SK-N-SH treated with all-trans-retinoic acid at 6 μM for 48 hours (cell line): Measurements from ENCODE around the gene ZC3H15.

ENCODE experiments used
- ARNTL ChIP-seq: fragments of 450-650 bp; formaldehyde crosslinking; IDR thresholded peaks from 2 replicates; pipeline ENCODE4 v1.5.0; 2020; ENCODE audit warnings: low read depth, mild to moderate bottlenecking, moderate library complexity, borderline replicate concordance
- ESRRG ChIP-seq: fragments of 250-450 bp; sonication (Bioruptor Pico); IDR thresholded peaks from 2 replicates; pipeline ENCODE4 v1.6.1; 2021; ENCODE audit warnings: mild to moderate bottlenecking
- POU6F1 ChIP-seq: fragments of 250-450 bp; sonication (Bioruptor Pico); IDR thresholded peaks from 2 replicates; pipeline ENCODE4 v1.8.0; 2021; ENCODE audit warnings: low read depth, mild to moderate bottlenecking, moderate library complexity, borderline replicate concordance
- RARB ChIP-seq: fragments of 250-450 bp; sonication (Bioruptor Pico); IDR thresholded peaks from 2 replicates; pipeline ENCODE4 v1.8.0; 2021; ENCODE audit warnings: mild to moderate bottlenecking, moderate library complexity
- SNAI2 ChIP-seq: fragments of 250-450 bp; sonication (Bioruptor Pico); IDR thresholded peaks from 2 replicates; pipeline ENCODE4 v1.5.0; 2020; ENCODE audit warnings: mild to moderate bottlenecking, moderate library complexity
- ZFP3 ChIP-seq: fragments of 250-450 bp; sonication (Bioruptor Pico); IDR thresholded peaks from 2 replicates; pipeline ENCODE4 v1.5.0; 2020; ENCODE audit warnings: mild to moderate bottlenecking, moderate library complexity
- ZFP30 ChIP-seq: fragments of 450-650 bp; formaldehyde crosslinking; IDR thresholded peaks from 2 replicates; pipeline ENCODE4 v1.5.0; 2022; ENCODE audit warnings: mild to moderate bottlenecking, moderate library complexity
- ZNF8 ChIP-seq: fragments of 450-650 bp; formaldehyde crosslinking; IDR thresholded peaks from 2 replicates; pipeline ENCODE4 v1.5.0; 2020; ENCODE audit warnings: mild to moderate bottlenecking, moderate library complexity
- TF ChIP-seq, protein P1 (sequence below): fragments of 250-450 bp; sonication (Bioruptor Pico); IDR thresholded peaks from 2 replicates; pipeline ENCODE4 v1.8.0; 2020; ENCODE audit warnings: mild to moderate bottlenecking, moderate library complexity, borderline replicate concordance
- TF ChIP-seq, protein P2 (sequence below): fragments of 250-450 bp; sonication (Bioruptor Pico); IDR thresholded peaks from 2 replicates; pipeline ENCODE4 v1.5.1; 2021; ENCODE audit warnings: mild to moderate bottlenecking, moderate library complexity

GRCh38 chr2:186477790-186478189 lies 8.3 kb upstream of the ZC3H15 start:
- TF ChIP-seq, protein P1, sequence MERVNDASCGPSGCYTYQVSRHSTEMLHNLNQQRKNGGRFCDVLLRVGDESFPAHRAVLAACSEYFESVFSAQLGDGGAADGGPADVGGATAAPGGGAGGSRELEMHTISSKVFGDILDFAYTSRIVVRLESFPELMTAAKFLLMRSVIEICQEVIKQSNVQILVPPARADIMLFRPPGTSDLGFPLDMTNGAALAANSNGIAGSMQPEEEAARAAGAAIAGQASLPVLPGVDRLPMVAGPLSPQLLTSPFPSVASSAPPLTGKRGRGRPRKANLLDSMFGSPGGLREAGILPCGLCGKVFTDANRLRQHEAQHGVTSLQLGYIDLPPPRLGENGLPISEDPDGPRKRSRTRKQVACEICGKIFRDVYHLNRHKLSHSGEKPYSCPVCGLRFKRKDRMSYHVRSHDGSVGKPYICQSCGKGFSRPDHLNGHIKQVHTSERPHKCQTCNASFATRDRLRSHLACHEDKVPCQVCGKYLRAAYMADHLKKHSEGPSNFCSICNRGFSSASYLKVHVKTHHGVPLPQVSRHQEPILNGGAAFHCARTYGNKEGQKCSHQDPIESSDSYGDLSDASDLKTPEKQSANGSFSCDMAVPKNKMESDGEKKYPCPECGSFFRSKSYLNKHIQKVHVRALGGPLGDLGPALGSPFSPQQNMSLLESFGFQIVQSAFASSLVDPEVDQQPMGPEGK: no peak
- TF ChIP-seq ARNTL: no peak
- TF ChIP-seq, protein P2, sequence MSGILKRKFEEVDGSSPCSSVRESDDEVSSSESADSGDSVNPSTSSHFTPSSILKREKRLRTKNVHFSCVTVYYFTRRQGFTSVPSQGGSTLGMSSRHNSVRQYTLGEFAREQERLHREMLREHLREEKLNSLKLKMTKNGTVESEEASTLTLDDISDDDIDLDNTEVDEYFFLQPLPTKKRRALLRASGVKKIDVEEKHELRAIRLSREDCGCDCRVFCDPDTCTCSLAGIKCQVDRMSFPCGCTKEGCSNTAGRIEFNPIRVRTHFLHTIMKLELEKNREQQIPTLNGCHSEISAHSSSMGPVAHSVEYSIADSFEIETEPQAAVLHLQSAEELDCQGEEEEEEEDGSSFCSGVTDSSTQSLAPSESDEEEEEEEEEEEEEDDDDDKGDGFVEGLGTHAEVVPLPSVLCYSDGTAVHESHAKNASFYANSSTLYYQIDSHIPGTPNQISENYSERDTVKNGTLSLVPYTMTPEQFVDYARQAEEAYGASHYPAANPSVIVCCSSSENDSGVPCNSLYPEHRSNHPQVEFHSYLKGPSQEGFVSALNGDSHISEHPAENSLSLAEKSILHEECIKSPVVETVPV (CRISPR knock-in tag): no peak
- TF ChIP-seq ZFP3: no peak
- no peak for TF ChIP-seq ZNF8 (CRISPR knock-in tag)
- TF ChIP-seq SNAI2: no peak
- no peak for TF ChIP-seq ZFP30 (CRISPR knock-in tag)
- no peak for TF ChIP-seq RARB (CRISPR knock-in tag)
- TF ChIP-seq ESRRG: no peak
- TF ChIP-seq POU6F1: no peak
